Stimulated activated CD4-positive, alpha-beta T cell treated with anti-CD3 and anti-CD28 coated beads, Interleukin-1b, Interleukin-23, amount 100 ng/mL, for 1 hour (primary cell): ENCODE data around the gene RHNO1.

Source experiments
- DNase-seq, 2 donors: peaks; one replicate each; pipeline ENCODE4 v3.0.0-alpha.2; 2020; ENCODE audit warnings: low read depth in 2 of 2

RHNO1 gene, protein sequence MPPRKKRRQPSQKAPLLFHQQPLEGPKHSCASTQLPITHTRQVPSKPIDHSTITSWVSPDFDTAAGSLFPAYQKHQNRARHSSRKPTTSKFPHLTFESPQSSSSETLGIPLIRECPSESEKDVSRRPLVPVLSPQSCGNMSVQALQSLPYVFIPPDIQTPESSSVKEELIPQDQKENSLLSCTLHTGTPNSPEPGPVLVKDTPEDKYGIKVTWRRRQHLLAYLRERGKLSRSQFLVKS

GRCh38 chr12:2877047-2877952, at the start of gene RHNO1, which contains the start of gene FOXM1:
Gene RHNO1, plus strand, starts transcription at chr12:2877223. Its CDS starts 8,144 bp downstream, at chr12:2885367.
Gene FOXM1, minus strand, starts transcription at chr12:2877174. Its CDS starts 2,696 bp downstream, at chr12:2874478.
- DNase-seq = peak; percentile 58 to 76

DNA sequence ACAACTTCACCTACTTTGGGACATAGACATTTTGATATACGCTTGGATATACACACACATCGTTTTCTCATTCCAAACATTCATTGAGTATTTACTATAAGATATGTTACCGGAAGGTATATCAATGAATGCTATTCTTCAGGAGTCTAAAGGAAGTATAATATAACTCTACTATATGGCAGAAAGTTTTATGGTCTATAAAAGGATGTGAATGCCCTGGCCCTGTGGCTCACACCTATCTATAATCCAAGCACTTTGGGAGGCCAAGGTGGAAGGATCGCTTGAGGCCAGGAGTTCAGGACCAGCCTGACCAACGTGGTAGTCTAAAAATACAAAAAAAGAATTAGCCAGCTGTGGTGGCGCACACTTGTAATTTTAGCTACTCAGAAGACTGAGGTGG, 47.7 kb upstream of the RHNO1 start:
- DNase-seq = no peak

DNA sequence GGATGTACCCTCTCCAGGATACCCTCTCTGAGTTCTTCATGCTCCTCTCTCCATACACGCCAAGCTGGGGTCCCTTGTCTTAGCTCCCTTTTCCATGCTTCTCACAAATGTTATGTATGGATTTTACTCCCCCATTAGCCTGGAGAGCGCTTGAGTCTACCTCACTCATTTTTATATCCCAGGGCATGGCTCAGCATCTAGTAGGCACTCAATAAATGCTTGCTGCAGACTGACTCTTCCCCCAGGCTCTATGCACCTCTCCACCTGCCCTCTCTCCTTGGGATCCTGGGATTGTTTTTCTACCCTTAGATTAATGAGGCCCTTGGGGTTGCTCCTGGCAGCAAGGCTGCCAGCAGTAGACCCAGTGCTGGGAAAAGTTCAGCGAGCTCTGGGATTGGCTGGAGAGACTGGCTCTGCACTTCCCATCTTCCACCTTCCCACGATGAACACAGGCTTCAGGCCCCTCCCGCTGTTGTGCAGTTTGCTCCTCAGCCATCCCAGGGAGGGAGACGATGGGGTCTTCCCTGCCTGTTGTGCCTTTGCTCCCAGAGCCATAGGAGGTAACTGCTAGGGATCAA, 44.4 kb upstream of the RHNO1 start:
- DNase-seq = no peak

GRCh38 chr12:2833327-2833726, 43.7 kb upstream of the RHNO1 start:
- no peak for DNase-seq

GRCh38 chr12:2833810-2834209, 43.2 kb upstream of the RHNO1 start:
- DNase-seq = no peak

DNA sequence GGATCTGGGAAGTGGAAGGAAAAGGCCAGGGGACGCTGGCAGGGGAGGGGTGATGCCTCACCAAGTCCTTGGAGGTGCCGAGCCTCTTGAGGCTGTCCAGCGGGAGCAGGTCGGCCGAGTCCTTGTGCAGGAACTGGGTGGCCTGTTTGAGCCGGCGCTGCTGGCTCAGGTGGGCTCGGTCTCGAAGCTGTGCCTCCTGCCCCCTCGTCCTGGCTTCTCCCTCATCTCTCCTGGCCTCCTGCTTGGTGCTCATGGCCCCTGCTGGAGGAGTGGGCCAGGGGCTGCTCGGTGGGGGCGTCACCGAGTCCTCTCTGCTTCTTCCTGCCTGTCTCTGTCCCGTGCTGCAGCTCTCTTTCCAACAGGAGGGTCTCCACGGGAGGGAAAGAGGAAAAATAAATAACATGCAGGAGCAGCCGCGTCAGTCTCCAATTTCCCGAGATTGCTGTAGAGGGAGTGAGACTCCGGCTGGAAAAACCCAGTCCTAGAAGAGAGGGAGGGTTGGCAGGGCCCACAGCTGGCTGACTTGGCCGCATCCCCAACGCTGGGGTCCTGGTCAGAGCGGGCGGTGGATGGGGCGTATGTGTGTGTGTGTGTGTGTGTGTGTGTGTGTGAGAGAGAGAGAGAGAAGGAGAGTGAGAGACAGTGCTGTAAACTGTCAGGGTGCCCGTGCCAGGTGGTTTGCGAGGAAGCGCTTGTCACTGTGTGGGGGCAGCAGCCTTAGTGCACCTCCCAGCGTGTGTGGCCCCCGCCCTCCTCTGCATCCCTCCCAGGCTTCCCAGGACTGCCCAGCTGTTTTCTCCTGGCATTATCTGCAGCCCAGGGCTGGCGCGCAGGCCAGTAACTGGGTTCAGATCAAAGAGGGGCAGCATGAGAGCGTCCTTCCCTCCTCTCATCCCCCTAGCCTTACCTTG, 42.2 kb upstream of the RHNO1 start, which contains the start of gene NRIP2:
TSS of gene NRIP2 (minus strand) at position 455 of the 911 bp plus-strand sequence. CDS start at position 403, 52 bp downstream.
- no peak for DNase-seq

GRCh38 chr12:2835691-2836403, 41.2 kb upstream of the RHNO1 start:
- no peak for DNase-seq

GRCh38 chr12:2836574-2836973, 40.4 kb upstream of the RHNO1 start:
- DNase-seq = no peak

DNA sequence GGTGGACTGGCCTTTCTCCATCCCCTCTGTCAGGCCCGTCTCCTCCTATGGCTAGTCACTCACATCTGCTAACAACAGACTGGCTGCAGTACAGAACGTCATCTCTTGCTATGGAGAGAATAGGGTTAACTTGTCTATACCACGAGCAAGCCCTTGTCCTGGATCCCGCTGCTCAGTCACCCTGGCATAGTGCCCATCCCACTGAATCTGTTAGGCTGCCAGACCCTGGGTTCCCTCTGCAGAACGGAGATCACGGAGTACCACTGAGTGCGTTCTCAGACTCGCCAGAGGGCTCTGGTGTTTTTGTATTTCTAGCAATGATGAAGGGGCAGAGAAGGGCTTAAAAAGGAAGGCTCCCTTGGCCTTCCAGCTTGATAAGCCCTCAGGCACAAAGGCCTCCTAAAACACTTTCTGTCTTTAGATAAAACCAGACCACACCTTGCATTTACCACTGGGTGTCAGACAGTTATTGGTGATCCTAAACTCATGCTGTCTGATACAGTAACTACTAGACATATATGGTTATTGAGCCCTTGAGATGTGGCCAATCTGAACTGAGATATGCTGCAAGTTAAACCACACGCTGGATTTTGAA, 35.9 kb upstream of the RHNO1 start:
- DNase-seq = no peak

DNA sequence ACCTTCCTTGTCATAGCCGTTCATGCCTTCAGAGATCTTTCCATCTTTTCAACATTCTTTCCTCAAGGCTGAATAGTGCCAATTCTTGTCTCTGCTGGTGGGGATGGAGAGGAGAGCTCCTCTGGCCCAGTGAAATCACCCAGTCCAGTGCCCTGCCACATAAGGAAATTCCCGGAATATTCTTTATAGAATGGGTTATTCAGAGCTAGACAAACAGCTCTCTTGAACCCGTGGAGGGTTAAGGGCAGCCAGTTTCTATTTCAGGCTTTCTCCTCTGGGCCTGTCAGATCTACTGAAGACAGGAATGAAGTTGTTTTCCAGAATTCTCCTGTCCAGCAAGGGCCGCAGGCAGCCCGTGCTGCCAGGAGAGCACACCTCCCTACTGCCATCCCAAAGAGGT, 34.1 kb upstream of the RHNO1 start:
- DNase-seq = no peak

GRCh38 chr12:2844786-2845185, 32.2 kb upstream of the RHNO1 start:
- no peak for DNase-seq

GRCh38 chr12:2845280-2845679, 31.7 kb upstream of the RHNO1 start:
- no peak for DNase-seq

- no peak for DNase-seq
Measured at GRCh38 chr12:2851931-2852330, 25.1 kb upstream of the RHNO1 start.

DNA sequence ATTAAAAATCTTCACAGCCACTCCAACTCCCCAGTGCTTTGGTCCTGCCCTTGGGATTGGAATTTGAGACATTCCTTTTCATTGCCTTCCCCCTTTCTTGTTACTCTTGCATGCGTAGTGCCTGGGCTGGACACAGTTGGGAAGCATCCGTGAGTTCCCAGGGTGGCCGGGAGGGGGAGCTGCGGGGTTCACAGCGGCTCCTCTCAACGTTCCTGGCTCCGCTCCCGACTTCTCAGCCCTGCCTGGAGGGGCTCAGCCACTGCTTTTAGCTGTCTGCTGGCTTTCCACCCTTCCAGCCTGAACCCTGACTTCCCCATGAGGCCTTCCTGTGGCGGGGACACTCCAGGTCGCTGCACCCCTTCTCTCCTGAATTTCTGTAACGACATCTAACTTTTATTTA, 23.4 kb upstream of the RHNO1 start:
- peak in 1 of 2 donors; percentile 27 for DNase-seq

- no peak for DNase-seq
Measured at GRCh38 chr12:2854669-2855453, 22.2 kb upstream of the RHNO1 start.

- no peak for DNase-seq
Measured at GRCh38 chr12:2855546-2855945, 21.5 kb upstream of the RHNO1 start.

DNA sequence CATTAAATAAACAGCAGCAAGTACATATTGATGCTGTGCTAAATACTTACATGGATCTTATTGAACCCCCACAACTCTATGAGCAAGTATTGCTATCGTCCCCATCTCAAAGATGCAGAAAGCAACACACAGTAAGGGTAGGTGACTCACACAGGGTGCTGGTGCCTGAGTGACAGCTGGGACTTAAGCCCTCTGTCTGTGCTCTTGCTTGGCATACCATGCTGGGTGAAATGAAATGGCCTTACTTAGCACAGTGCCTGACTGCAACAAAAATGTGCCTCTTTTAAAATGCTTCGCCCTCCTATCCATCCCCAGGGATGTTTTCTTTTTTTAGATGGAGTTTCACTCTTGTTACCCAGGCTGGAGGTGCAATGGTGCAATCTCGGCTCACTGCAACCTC, 21.0 kb upstream of the RHNO1 start:
- no peak for DNase-seq

DNA sequence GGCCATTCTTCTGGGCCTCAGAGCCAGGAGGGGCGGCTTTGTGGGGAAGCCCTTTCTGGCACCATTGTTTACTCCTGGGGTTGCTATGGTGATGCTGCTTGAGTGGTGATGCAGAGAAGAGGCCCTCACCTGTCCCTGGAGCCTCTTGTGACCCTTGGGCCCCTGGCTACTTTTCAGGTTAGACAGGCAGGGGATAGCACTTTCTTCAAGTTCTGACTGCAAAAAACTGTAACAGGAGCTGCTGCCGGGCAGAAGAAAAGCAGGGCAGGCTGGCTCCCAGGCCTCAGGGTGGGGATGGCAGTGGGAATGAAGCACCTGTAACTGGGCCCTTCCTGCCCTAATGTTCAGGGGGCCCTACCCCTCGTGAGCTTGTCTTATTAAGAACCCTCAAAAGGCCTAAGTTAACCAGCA, 20.0 kb upstream of the RHNO1 start, which contains the start of gene TEX52:
TSS of gene TEX52 (minus strand) at position 19 of the 411 bp plus-strand sequence. CDS start at position 6, 13 bp downstream.
- no peak for DNase-seq

DNA sequence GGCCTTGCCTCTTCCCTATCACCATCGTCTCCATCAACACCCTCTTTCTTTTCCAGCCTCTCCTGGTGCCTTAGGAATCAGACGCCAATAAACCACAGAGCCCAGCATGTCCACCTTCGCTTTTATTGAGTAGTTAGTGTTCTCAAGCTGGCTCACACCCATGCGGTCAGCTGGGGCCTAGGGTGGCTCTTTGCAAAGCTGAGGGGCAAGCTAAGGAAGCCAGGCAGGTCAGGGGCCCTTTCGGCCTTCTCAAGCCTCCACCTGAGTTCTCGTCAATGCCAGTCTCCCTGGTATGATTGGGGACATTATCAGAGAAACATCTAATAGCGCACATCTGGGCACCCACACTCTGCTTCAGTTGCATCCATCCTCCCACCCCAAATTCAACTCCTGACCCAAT, 19.4 kb upstream of the RHNO1 start:
- DNase-seq = no peak
